ENCODE measurements around the gene DNAJC11. TPM values are rescaled to one million over a fixed set of nuclear protein-coding genes. Genes with fewer than 3 reads are reported as not detected.
"Not testable (repeated sequence)": the region's sequence is repeated elsewhere in the genome, so short reads cannot be mapped to it uniquely, and the experiment has no call there.

Gene DNAJC11
- total RNA-seq, 1 donor from 2014 or later = 42.4 TPM

- no peak for DNase-seq (ENCODE audit: low spot score)
Measured at GRCh38 chr1:6601049-6601922, 100.3 kb downstream of the DNAJC11 start.

DNA sequence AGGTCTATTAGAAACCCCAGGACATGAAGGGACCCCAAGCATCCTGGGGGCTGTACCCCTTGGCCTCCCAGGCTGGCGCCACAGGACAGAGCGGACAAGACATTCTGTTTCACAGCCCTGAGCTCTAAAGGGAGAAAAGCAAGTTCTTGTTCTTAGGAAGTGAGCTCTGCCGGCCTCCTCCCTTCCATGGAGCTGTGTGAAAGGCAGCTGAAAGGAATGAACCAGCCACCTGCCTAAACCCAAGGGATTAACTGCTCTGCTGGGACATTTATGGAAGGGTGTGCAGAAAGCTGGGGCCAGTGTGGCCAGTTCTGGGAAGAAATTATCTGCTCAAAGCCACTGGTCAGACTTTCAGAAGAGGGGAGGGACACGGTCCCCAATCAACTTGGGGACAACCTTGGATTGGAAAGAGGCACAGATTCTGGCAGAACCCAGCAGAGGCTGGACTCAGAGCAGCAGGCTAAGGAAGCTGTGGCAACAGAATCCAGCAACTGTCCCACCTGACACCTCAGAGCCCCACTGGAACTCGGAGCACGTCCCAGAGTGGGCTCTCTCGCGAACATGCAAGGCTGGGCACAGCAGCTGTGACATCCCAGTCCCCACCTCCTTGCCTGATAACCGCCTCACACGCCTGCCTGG is 101.1 kb downstream of the DNAJC11 start:
- no peak for DNase-seq (ENCODE audit: low spot score)

DNA sequence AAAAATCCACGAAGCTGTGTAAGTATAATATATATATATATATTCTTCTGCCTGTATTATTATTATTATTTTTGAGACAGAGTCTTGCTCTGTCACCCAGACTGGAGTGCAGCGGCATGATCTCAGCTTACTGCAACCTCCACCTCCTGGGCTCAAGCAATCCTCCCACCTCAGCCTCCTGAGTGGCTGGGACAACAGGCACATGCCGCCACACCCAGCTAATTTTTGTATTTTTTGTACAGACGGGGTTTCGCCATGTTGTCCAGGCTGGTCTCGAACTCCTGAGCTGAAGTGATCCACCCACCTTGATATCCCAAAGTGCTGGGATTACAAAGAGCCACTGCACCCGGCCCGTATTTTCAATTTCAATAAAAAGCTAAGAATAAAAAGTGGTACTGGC is 101.6 kb downstream of the DNAJC11 start:
- DNase-seq (ENCODE audit: low spot score) = not testable (repeated sequence)

DNA sequence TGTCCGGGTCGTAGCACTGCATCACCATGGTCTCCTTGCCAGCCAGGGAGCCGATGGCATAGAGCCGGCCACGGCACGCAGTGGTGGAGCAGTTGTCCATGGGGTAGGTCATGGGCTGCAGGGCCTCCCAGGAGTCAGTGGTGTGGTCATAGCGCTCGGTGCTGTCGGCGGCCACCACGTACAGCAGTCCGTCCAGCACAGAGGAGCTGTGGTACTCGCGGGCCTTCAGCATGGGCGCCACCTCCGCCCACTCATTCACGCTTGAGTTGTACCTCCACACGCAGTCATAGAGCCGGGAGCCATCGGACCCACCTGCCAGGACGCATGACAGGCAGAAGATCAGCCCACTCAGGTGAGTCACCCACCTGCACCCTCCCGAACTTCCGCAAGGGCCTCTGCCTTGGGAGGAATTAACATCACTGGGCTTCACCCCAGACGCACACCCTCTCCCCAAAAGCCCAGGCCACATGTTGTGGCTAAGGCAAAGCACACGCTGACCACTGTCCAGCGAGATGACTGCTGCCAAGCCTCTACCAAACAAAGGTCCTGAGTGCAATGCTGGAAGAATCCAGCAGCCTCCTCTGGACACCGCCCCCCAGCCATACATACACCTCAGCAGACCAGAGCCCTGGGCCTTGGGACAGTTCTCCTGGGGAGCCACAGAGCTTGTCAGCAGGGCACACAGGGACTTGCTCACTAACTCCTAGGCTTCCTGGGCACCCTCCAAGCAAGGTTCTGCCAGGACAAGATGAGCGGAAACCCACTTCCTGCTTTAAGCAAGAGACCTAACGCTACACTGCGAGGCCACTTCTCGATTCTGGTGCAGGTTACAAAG is 102.3 kb downstream of the DNAJC11 start:
- no peak for DNase-seq (ENCODE audit: low spot score)

DNA sequence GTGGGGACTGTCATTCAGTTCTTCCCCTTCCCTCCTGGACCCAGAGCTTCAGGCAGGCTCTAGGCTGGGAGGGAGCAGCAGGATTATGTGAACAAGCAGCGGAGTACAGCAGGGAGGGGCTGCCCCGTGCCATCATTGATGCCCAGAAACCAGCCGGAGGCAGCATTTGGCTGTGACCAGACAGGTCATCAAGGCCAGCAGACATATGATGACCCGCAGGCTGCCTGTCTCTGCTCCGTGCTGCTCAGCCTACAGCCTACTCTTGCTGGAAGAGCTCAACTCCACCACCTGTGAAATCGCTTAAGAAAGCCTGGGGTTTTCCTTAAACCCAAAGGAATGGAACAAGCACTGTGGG is 103.9 kb downstream of the DNAJC11 start:
- DNase-seq (ENCODE audit: low spot score) = no peak

DNA sequence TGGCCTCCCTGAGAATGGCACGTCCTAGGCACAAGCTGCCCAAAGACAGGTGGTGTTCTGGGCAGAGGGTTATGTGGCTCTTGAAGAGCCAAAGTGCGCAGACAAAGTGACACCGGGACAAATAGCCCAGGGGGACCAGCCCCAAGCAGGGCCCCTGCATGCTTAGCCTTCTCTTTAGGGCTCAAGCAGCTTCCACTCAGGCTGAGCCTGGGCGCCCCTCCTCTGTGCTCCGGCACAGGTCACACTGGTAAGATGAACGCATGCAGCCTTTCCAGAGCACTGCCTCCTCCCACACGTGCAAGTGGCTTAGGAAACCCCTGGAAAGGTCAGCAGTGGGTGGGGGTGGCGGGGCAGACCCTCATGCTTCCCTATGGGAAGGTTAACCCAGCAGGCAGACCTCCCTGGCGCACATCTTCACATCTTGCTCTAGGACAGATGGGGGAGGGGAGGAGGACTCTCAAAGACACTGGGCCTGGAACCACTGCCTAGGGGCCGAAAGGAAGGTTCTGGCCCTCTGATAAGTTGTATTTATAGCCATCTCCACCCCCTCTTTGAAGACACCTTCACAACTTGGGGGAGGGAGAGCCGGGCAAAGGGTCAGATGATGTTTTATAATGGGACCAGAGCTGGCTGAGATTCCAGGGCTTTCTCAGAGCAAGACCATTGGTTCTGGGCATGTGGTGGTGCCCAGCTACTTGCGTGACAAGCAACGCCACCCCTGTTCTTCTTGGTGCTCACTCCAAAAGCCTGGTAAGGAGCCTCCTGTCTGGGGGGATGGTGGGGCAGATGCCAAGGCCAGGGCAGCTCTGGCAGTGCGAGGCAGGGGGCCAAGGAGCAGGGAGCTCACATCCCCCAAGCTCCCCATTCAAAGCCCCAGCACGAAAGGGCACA is 104.5 kb downstream of the DNAJC11 start:
- DNase-seq (ENCODE audit: low spot score) = no peak

GRCh38 chr1:6596351-6596750 is 105.3 kb downstream of the DNAJC11 start:
- DNase-seq (ENCODE audit: low spot score) = no peak

DNA sequence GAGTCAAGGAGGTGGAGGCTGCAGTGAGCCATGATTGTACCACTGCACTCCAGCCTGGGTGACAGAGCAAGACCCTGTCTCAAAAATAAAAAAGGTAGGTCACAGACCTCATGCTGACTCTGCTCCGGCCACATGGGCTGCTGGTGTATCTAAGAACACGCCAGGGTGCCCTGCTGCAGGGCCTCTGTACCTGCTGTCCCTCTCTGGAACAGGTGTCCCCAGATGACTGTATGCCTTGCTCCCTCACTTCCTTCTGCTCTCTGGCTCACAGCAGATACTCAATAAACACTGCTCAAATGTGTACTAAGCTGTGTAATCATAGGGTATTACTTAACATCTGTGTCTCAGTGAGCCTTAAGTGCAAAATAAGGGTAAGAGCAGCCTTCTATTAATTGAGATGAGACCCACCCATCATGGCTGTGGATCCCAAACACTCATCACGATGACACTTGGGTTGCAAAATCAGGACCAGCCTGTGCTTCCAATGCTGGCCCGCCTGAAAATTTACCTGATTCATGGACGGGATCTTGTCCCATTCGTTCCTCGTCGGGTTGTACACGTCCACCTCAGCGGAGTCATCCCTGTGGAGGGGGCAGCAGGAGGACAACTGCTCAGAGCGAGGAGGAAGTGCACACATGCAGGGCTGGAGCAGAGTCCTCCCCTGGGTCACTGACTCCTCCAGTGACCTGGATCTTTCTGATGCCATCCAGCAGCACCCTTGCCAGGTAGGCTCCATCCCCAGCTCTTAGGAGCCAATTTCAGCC is 106.5 kb downstream of the DNAJC11 start:
- DNase-seq (ENCODE audit: low spot score) = no peak

DNA sequence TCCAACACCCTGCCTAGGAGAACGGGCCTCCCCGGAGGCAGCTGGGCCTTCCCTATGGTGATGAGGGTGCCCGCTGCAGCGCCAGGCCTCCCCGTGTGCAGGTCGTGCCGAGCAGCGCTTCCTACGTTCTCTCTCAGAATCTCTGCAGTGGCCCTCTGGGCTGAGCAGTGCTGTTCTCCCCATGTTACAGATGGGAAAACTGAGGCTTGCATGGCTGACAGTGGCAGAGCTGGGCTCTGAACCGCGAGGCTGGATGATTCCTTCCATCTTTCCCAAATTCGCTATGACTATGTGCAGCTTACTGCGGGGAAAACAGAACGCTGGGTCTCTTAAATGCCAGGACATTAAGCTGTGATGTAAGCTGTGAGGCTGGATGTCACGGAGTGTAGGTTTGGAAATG is 107.8 kb downstream of the DNAJC11 start:
- no peak for DNase-seq (ENCODE audit: low spot score)

GRCh38 chr1:6592865-6593593 is 108.6 kb downstream of the DNAJC11 start:
- DNase-seq (ENCODE audit: low spot score) = no peak

DNA sequence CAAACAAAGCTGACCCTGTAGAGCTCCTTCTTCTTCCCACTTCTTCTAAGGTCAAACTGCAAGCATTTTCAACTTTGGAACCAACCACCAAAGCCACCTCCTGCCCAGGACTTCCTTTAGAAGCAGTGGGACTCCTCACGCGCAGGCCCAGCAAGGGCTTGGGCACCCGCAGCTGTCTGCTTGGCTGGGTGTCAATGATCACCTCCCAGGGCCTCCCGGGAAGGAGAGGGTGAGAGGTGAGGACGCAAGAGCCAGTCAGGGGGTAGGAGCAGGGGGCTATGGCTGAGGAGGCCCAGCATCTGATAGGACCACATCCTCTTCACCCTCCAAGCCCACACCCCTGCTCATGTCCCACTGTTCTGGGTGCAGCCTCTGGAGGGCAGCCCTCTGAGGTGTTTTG is 109.2 kb downstream of the DNAJC11 start:
- DNase-seq (ENCODE audit: low spot score) = no peak

- no peak for DNase-seq (ENCODE audit: low spot score)
Measured at GRCh38 chr1:6591644-6592043, 110.0 kb downstream of the DNAJC11 start.

DNA sequence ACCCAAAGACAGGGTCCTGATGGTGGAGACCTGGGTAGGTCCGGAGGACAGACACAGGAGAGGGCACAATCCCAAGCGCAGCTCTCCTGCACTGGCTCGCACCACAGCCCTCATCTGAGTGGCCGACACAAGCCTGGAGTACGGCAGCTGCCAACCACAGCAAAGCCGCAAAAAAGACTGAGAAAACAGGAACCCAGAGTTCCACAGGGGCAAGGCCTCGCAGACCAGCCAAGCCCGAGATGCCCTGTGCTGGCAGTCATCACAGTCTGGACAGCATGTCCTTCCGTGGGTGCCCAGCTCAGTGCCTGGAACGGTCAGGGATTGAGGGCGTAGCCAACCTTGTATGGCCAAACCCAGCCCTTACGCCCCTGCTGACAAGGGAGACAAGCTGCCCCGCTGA is 110.4 kb downstream of the DNAJC11 start:
- no peak for DNase-seq (ENCODE audit: low spot score)

- no peak for DNase-seq (ENCODE audit: low spot score)
Measured at GRCh38 chr1:6590046-6590445, 111.6 kb downstream of the DNAJC11 start.

- no peak for DNase-seq (ENCODE audit: low spot score)
Measured at GRCh38 chr1:6588893-6589520, 112.6 kb downstream of the DNAJC11 start.

GRCh38 chr1:6588128-6588892 is 113.3 kb downstream of the DNAJC11 start:
- no peak for DNase-seq (ENCODE audit: low spot score)

- no peak for DNase-seq (ENCODE audit: low spot score)
Measured at GRCh38 chr1:6587261-6588005, 114.2 kb downstream of the DNAJC11 start.
